Caco-2 (cell line): ENCODE results near the gene TMPRSS4. TPM values are rescaled to one million over a fixed set of nuclear protein-coding genes. Genes with fewer than 3 reads are reported as not detected.

ENCODE experiments used
- BruUV-seq: library from RNA; stranded (reverse); fragments of 400-500 nt; replicated peaks from 2 replicates; lab custom pipeline; 2021; lab: Mats Ljungman, UMichigan
- CTCF ChIA-PET: fragments of 300-600 bp; sonication (Branson Sonifier 250); formaldehyde crosslinking; loops from one replicate; lab custom pipeline; 2022; ENCODE audit warnings: antibody characterized with exemption; lab: Charles Lee
- POLR2A ChIA-PET: fragments of 300-600 bp; sonication (Branson Sonifier 250); formaldehyde crosslinking; loops from one replicate; lab custom pipeline; 2022; ENCODE audit warnings: antibody characterized with exemption; lab: Charles Lee
- DNase-seq, 2 experiments: peaks; one replicate each; pipeline versions ENCODE4 v3.0.0 to v3.0.0-alpha.2; 2020 to 2022
- H3K27me3 ChIP-seq: replicated peaks from 2 replicates; pipeline ENCODE4 v1.6.0; 2011; ENCODE audit warnings: low read length; ENCODE audit not compliant: control insufficient read depth, insufficient read depth
- H3K36me3 ChIP-seq: 2 replicates; pipeline ENCODE4 v1.5.1; 2011; ENCODE audit warnings: low read length; ENCODE audit not compliant: control insufficient read depth, insufficient read depth
- H3K4me1 ChIP-seq: fragments of 250-450 bp; sonication (Bioruptor Pico); 2 replicates; pipeline ENCODE4 v1.5.1; 2020; ENCODE audit warnings: mild to moderate bottlenecking
- H3K4me3 ChIP-seq: 2 replicates; pipeline ENCODE4 v1.5.1; 2011; ENCODE audit warnings: low read depth, mild to moderate bottlenecking, control low read depth, low read length
- H3K9me3 ChIP-seq: fragments of 250-450 bp; sonication (Bioruptor Pico); 2 replicates; pipeline ENCODE4 v1.5.1; 2020; ENCODE audit warnings: mild to moderate bottlenecking, moderate library complexity
- H3K27ac Mint-ChIP-seq: one replicate; pipeline ENCODE4 v1.8.0; 2022; ENCODE audit warnings: mixed read lengths; ENCODE audit not compliant: unreplicated experiment
- H3K27me3 Mint-ChIP-seq: one replicate; pipeline ENCODE4 v1.8.0; 2022; ENCODE audit warnings: mixed read lengths; ENCODE audit not compliant: insufficient read depth, unreplicated experiment
- H3K36me3 Mint-ChIP-seq: one replicate; pipeline ENCODE4 v1.8.0; 2022; ENCODE audit warnings: mild to moderate bottlenecking, mixed read lengths; ENCODE audit not compliant: insufficient read depth, unreplicated experiment
- H3K4me1 Mint-ChIP-seq: one replicate; pipeline ENCODE4 v1.8.0; 2022; ENCODE audit warnings: low read depth, mixed read lengths; ENCODE audit not compliant: unreplicated experiment
- H3K4me3 Mint-ChIP-seq: one replicate; pipeline ENCODE4 v1.8.0; 2022; ENCODE audit warnings: mild to moderate bottlenecking, moderate library complexity, mixed read lengths; ENCODE audit not compliant: unreplicated experiment
- H3K9me3 Mint-ChIP-seq: one replicate; pipeline ENCODE4 v1.8.0; 2022; ENCODE audit warnings: mixed read lengths; ENCODE audit not compliant: unreplicated experiment
- CTCF ChIP-seq, 2 experiments: fragments of 200-600 bp in 1 of 2; IDR thresholded peaks; 1 replicate in 1 of 2; 2 replicates in 1 of 2; pipeline versions ENCODE4 v1.5.1 to v1.8.0; 2011 to 2022; ENCODE audit warnings: antibody characterized with exemption in 1 of 2, control low read depth in 1 of 2, inconsistent platforms in 1 of 2, low read depth in 1 of 2, low read length in 1 of 2, mild to moderate bottlenecking in 1 of 2, moderate library complexity in 1 of 2; ENCODE audit not compliant: insufficient read depth in 1 of 2, severe bottlenecking in 1 of 2, unreplicated experiment in 1 of 2
- intact Hi-C: fragments of 100-400 bp; cut with micrococcal nuclease; formaldehyde crosslinking; loops from one replicate; pipeline ENCODE4 v1.10.0; 2022; ENCODE audit not compliant: unreplicated experiment
- total RNA-seq: library from RNA; stranded (reverse); gene quantifications from 2 replicates; pipeline ENCODE4 v1.2.3, GENCODE V29; 2022

The TMPRSS4 gene
- total RNA-seq, 1 experiment from 2014 or later = 86.4 TPM

DNA sequence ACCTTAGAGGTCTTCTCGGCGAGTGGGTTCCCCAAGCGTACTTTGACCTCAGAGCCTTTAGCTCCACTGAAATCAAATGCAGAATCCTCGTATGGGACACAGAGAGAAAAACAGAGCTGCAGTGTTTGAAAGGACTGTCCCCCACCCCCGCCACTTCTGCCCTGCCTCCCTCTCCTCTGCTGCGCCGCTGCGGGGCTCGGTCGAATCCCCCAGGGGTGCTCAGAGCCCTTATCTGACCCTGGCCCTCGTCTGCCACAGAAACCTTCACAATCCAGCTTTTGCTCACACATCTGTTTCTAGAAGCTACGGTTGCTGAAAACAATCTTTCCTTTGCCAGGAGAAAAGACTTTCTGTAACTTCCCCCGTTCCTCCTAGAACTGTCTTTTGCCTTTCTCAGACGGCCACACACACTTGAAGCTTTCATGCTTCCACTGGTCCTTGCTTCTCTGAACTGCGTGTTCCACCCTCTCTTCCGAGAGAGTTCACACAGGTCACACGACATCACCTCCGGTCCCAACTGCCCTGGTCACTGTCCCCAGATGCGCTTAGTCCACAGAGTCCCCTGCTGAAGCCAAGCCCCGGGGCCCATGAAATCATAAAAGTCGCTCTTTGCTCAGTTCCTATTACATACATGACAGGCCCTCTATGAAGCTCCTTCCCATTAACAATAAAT lies 6.1 kb downstream of the TMPRSS4 start:
- POLR2A ChIA-PET = no interaction called here
- H3K27me3 Mint-ChIP-seq = no peaks in the 10 kb centered on the region
- H3K36me3 Mint-ChIP-seq = peaks cover 38% of the 10 kb centered on the region
- TF ChIP-seq CTCF (IDR thresholded peaks at IDR 0.05; ENCODE audit: insufficient read depth in 1 of 2, low read depth in 1 of 2, low read length in 1 of 2, severe bottlenecking in 1 of 2, unreplicated experiment in 1 of 2) = no peak
- H3K4me1 Mint-ChIP-seq = peaks cover 34% of the 10 kb centered on the region
- intact Hi-C loops = no loop called here
- DNase-seq = no peak
- H3K27ac Mint-ChIP-seq = peak overlapping the region; percentile 4
- no TSS peak for BruUV-seq
- peaks cover 26% of the 10 kb centered on the region for H3K9me3 ChIP-seq
- peaks cover 12% of the 10 kb centered on the region for H3K9me3 Mint-ChIP-seq
- H3K36me3 ChIP-seq = peaks cover 11% of the 10 kb centered on the region
- no peaks in the 10 kb centered on the region for H3K27me3 ChIP-seq
- no peak overlapping the region for H3K4me3 Mint-ChIP-seq
- peaks cover 29% of the 10 kb centered on the region for H3K4me1 ChIP-seq
- CTCF ChIA-PET = no interaction called here
- no peak overlapping the region for H3K4me3 ChIP-seq

DNA sequence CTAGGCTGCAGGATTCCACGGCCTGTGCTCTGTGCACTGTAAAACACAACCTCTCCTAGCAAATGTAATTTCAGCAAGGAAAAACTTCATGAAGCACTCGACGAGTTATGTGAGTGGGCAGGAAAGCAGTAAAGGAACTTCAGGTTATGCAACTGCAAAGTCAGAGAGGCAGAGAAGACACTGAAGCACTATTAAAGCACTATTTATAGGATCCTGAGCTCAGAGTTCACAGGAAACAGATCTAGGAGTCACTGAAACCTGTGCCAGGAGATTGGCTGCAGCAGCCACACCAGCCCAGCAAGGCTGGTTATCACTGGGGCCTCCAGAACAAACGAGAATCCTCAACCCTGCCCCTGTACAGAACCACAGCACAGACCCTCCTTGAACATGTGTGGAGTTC lies 7.4 kb downstream of the TMPRSS4 start:
- intact Hi-C loops = no loop called here

DNA sequence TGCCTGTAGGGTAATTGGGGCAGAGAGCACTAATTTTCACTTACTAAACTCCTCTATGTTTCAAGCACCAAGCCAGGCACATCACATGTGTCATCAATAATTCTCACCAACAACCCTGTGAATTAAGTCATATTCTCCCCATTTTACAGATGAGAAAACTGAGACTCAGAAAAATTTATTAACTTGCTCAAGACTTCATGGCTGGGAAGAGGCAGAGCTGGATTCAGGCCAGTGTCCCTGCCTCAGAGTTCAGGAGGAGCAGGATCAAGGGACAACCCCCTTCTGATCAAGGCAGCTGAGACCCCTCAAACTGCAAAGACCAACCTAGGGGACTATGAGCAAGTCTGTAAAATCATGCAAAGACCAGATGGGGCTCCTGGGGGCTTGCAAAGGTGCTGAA lies 7.8 kb downstream of the TMPRSS4 start:
- Histone ChIP-seq H3K4me1 (peaks cover 20% of the 10 kb centered on the region), H3K4me3 (no peak overlapping the region), H3K36me3 (peaks cover 13% of the 10 kb centered on the region), H3K27me3 (no peaks in the 10 kb centered on the region), H3K9me3 (peaks cover 29% of the 10 kb centered on the region)
- Mint-ChIP-seq H3K27ac (no peak overlapping the region), H3K36me3 (peaks cover 46% of the 10 kb centered on the region), H3K9me3 (peaks cover 12% of the 10 kb centered on the region), H3K27me3 (no peaks in the 10 kb centered on the region), H3K4me1 (peaks cover 24% of the 10 kb centered on the region), H3K4me3 (no peak overlapping the region)
- TF ChIP-seq CTCF (IDR thresholded peaks at IDR 0.05; ENCODE audit: insufficient read depth in 1 of 2, low read depth in 1 of 2, low read length in 1 of 2, severe bottlenecking in 1 of 2, unreplicated experiment in 1 of 2) = no peak
- no TSS peak for BruUV-seq
- no peak for DNase-seq
- intact Hi-C loops = no loop called here
- ChIA-PET POLR2A (interaction anchor here (1.0 kb wide), 1 partner anchor 11 kb away, joined by 4 read pairs; no protein-coding TSS in a partner anchor), CTCF (interaction anchor here (1.1 kb wide), 1 partner anchor 11 kb away, joined by 7 read pairs; no protein-coding TSS in a partner anchor)

More for the DNA sequence above, 7.4 kb downstream of the TMPRSS4 start:
- CTCF ChIA-PET = interaction anchor here (1.1 kb wide), 1 partner anchor 12 kb away, joined by 7 read pairs; no protein-coding TSS in a partner anchor
- H3K9me3 ChIP-seq = peaks cover 29% of the 10 kb centered on the region
- peak overlapping the region; percentile 30 for H3K27ac Mint-ChIP-seq
- peaks cover 42% of the 10 kb centered on the region for H3K36me3 Mint-ChIP-seq
- no peak overlapping the region for H3K4me3 Mint-ChIP-seq
- no TSS peak for BruUV-seq
- peaks cover 13% of the 10 kb centered on the region for H3K36me3 ChIP-seq
- no peak for TF ChIP-seq CTCF (IDR thresholded peaks at IDR 0.05; ENCODE audit: insufficient read depth in 1 of 2, low read depth in 1 of 2, low read length in 1 of 2, severe bottlenecking in 1 of 2, unreplicated experiment in 1 of 2)
- H3K4me3 ChIP-seq = no peak overlapping the region
- H3K4me1 ChIP-seq = peaks cover 20% of the 10 kb centered on the region
- peaks cover 12% of the 10 kb centered on the region for H3K9me3 Mint-ChIP-seq
- no peaks in the 10 kb centered on the region for H3K27me3 Mint-ChIP-seq
- no peaks in the 10 kb centered on the region for H3K27me3 ChIP-seq
- DNase-seq = no peak
- peaks cover 24% of the 10 kb centered on the region for H3K4me1 Mint-ChIP-seq
- POLR2A ChIA-PET = interaction anchor here (1.0 kb wide), 1 partner anchor 11 kb away, joined by 4 read pairs; no protein-coding TSS in a partner anchor
